ENCODE data around the gene HMGA1.

The HMGA1 gene

DNA sequence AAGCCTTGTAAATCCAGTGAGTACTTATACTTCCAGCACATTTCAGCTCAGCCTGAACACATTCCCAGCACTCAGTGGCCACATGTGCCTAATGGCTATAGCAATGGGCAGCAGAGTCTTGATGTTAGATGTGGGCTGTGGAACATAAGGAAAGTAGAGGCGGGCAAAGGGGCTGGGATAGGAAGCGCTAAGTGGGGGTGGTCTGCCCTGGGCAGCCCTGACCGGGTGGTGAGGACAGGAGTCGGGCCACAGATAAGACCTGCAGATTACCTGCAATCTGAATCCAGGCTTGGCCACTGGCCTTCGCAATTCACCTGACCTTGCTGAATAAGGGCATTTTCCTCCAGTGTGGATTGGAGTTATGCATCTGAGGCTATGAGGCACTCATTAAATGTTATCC is 11.1 kb upstream of the HMGA1 start:
- no peak for DNase-seq

DNA sequence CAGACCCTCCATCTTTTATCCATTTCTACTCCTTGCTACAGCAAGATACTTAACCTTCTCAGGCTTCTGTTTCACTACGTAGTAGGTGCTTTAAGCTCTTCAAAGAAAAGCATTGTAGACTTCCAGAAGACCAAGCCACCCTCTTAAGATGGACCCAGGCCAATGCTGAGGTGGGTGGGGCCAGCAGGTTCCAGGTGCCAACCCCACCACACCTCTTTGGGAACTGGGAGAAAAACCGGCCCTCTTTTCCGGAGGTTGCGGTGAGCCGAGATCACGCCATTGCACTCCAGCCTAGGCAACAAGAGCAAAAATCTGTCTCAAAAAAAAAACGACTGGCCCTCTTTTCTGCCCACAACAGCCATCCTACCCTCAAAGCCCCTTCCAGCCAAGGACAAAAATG is 10.6 kb upstream of the HMGA1 start:
- DNase-seq: no peak

DNA sequence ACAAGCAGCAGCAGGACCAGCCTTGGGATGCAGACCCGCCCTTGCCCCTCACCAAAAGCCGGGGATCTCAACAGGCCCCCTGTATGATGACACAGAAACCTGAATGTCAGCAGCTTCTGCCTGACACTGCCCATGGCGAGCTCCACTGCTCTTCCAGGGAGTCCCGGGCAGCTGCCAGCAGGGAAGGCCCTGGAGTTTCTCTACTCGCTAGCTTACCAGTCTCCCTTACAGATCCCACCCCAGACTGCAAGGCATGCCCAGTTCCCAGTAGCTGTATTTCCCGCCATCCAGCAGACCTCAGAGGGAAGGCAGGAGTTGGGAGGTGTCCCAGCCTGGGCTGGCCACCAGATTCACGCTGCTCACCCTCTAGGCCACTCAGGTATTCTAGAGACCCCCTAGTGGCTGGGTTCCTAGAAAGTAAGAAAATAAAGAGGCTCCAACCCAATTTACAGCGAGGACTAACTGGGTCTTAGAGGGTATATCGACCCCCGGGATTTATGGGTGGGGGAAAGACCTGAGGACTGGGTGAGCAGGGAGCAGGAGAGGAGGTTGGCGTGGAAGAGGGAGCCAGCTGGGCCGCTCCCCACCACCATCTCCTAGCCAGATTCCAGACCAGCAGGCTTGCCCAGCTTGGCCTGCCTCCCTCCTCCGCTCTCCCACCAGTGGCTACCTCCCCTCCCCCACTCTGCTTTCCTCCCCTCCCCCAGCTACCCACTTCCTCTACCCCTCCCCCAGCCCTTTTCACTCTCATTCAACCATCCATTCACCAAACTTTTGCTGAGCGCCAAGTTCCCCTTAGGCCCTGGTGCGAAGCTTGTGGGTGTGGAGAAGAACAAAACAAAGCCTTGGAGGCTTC is 9.7 kb upstream of the HMGA1 start:
- DNase-seq: no peak

- DNase-seq: no peak
Measured at GRCh38 chr6:34227761-34228421, 8.8 kb upstream of the HMGA1 start.

DNA sequence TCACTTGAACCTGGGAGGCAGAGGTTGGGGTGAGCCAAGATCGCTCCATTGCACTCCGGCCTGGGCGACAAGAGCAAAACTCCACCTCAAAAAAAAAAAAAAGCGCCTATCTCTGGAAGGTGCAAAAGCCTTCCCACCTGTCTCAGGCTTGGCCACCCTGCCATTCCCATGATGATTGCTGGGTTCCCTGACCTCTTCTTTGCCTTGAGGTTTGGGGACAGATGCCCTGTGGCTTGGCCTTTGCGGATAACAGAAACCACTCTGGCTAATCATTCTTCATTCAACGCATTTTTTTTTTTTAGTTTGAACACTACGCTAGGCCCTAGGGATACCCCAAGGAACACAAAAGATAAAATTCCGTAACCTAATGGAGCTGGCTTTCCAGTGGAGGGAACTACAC is 6.8 kb upstream of the HMGA1 start:
- no peak for DNase-seq

DNA sequence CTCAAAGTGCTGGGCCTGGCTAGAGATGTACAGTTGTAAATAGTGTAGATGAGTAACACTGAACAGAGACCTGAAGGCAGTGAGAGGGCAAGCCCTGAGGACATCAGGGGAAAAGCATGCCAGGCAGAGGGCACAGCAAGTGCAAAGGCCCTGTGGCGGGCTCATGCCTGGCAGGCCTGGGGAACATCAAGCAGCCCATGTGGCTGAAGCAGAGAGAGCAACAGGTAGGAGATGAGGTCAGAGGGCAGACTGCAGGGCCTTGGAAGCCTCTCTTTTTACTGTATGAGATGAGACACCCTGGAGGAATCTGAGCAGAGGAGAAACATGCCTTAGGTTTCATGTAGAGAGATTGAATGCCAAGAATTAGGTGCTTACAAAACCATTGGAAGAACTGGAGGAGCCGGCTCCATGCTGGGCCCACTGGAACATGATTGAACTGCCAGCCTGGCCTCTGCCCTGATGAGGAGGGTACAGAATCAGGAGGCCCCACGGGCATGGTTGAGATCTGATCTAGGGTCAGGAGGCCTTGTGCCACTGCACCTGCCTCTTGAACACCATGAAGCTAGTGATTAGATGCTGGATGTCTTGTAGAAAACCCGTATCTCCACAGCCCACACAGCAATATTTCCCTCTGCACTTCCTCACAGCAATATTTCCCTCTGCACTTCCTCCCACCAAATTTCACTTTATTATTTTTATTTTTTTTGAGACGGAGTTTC is 5.9 kb upstream of the HMGA1 start:
- DNase-seq: no peak

GRCh38 chr6:34231566-34232336 is 4.9 kb upstream of the HMGA1 start:
- DNase-seq: no peak

DNA sequence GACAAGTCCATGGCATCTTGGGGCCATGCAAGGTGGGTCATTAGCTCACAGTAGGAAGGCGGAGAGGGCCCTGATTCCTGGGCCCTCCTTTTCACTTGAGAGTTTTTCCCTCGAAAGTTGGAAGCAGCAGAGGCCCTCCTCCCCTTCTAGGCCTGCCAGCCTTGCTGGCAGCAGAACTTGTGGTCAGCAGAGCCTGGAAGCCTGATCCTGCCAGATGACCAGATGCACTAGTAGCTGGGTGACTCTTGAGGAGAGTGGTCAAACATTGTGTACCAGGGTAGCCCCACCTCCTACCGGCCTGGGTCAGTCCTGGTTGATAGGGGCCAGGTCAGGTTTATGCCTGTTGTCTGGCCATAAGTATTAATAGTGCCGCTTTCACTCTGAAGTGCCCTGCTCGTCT is 3.8 kb upstream of the HMGA1 start:
- DNase-seq: no peak

DNA sequence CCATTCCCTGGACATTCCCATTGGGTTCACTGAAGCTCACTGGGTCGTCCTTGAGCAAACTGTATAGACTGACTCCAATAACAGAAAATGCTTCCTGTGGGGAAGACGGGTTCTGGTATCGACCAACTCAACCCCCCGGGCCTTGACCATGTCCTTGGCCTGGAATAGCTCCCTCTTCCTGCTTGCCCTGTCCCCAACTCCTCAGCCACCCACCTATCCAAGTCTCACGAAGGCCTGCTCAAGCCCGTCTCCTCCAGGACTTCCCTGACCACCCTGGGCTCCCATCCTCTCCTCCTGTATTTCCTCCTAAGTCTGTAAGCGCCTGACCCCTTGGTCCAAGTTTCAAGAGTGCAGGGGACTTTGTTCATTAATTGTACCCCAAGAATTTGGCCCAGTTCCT is 2.8 kb upstream of the HMGA1 start:
- DNase-seq: no peak

- DNase-seq: no peak
Measured at GRCh38 chr6:34234667-34235306, 1.9 kb upstream of the HMGA1 start.

DNA sequence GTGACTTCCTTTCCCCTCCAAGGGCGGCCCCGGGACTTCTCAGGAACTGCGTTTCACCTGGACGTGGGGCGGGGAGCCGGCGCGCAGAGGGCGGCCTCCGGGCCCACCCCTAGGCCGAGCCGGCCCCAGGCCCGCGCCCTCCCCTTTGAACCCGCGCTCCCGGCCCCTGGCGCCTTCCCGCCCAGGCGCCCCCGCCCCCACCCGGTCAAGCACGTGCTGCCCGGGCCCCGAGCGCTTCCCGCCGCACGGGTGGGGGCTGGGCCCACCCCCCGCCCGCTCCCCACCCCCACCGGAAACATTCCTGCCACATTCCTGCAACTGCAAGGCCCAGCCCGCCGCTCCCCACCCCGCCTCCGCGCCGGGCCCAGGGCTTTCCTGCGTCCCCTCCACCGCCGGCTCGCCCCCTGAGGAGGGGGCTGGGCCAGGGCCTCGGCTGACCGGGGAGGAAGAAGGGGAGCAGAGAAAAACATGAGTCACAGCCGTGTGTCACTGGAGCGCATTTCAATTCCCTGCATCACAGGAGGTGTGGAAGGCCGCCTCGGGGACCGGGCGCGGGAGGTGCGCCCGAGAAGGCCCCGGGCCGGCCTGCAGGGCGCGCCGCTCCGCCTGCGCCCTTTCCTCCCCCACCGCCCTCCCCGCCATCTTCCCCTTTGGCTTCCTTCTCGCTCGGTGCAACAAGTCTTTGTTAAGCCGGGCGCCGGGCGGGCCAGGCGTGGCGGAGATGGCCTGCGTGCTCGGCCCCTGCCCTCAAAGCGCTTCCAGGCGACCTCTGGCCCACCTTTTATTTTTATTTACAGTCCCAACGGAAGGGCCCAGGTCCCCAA is 1.2 kb upstream of the HMGA1 start:
- peak; percentile 82 for DNase-seq

GRCh38 chr6:34236131-34236442 is 586 bp upstream of the HMGA1 start:
- peak; percentile 59 for DNase-seq

DNA sequence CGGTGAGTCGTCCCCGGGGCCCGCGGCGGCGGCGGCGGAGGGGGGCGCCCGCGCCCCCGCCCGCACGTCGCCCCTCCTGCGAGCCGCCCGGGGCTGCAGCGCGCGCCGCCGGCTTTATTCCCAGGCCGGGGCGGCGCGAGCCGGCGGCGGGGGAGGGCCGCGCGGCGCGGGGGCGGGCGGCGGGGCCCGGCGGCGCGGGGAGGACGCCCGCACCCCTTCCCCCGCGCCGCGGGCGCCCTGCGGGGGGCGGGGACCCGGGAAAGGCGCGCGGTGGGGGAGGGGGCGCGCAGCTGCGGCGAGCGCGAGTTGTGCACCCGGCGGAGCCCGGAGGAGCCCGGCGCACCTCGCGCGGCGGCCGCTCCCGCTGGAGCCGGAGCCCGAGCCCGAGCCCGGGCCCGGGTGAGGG is 646 bp downstream of the HMGA1 start:
- peak; percentile 53 for DNase-seq

GRCh38 chr6:34237722-34238584 is 1.3 kb downstream of the HMGA1 start:
- peak; percentile 83 for DNase-seq

DNA sequence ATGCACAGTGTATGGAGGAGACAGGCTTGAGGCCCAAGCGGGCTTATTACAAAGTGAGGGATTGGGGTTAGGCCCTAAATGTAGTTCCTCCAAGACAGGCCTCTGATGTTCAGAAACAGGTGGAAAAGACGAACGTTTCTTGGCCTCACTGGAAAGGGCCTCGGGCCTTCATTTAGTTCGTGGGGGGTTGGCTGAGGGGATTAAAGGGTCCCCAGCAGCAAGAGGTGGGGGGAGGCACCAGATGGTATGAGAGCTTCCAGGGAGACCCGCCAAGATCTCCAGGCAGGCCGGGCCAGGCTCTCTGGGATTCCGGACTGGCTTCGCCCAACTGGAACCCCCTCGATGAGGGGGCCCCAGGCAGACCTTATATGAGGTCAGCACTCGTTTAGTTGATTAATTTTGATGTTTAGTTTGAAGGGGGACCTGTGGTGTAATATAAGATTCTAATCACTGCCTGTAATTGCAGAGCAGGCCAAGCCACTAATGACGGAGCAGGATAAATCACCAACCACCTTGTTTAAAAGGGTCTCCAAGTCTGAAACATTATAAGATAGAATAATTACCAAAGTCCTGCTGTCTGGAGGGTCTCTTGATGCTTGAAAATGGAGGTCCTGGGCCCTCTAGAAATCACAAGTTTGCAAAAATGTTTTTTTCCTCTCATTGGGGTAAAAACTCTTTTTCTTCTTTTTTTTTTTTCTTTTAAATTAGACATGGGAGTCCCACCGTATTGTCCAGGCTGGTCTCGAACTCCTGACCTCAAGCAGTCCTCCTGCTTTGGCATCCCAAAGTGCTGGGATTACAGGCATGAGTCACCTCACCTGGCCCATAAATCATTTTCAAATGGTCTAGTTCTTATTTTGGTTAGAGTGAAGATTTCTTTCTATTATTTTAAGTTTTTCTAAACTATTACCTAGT is 2.2 kb downstream of the HMGA1 start:
- no peak for DNase-seq

DNA sequence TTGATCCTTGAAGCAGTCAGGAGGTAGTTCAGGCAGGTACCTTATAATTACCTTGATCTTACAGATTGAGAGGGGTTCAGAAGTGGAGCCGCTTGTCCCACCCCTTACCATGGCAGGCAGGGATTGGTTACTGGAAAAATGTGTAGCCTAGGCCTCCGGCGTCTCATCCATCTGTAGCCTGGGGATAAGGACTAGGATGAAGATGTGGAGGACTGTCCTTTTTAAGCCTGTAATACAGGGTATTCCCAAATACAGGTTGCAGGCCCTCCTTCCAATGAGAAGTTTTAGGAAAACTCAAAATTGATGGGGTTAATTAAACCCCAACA is 2.8 kb downstream of the HMGA1 start:
- DNase-seq: no peak

- no peak for DNase-seq
Measured at GRCh38 chr6:34239893-34240292, 3.2 kb downstream of the HMGA1 start.

GRCh38 chr6:34240329-34241248 is 3.9 kb downstream of the HMGA1 start:
- no peak for DNase-seq
